Progenitor cell of endocrine pancreas (in vitro differentiated cells): ENCODE measurements around the gene FAM118A. TPM values are rescaled to one million over a fixed set of nuclear protein-coding genes. Genes with fewer than 3 reads are reported as not detected.

Experiments
- DNase-seq: peaks from one replicate; pipeline ENCODE4 v3.0.0; 2021; ENCODE audit warnings: low spot score; ENCODE audit not compliant: unreplicated experiment
- H3K27ac Mint-ChIP-seq: 2 replicates; pipeline ENCODE4 v1.8.0; 2021; ENCODE audit warnings: mild to moderate bottlenecking, moderate library complexity, mixed read lengths
- H3K27me3 Mint-ChIP-seq: 2 replicates; pipeline ENCODE4 v1.8.0; 2021; ENCODE audit warnings: mixed read lengths
- H3K36me3 Mint-ChIP-seq: 2 replicates; pipeline ENCODE4 v1.8.0; 2022; ENCODE audit warnings: mixed read lengths; ENCODE audit not compliant: insufficient read depth
- H3K4me1 Mint-ChIP-seq: 2 replicates; pipeline ENCODE4 v1.8.0; 2021; ENCODE audit warnings: low read depth, mixed read lengths
- H3K4me3 Mint-ChIP-seq: 2 replicates; pipeline ENCODE4 v1.8.0; 2021; ENCODE audit warnings: low read depth, mild to moderate bottlenecking, moderate library complexity, mixed read lengths
- H3K9me3 Mint-ChIP-seq: 2 replicates; pipeline ENCODE4 v1.8.0; 2021; ENCODE audit warnings: low read depth, mixed read lengths
- total RNA-seq: library from RNA; stranded (reverse); gene quantifications from 2 replicates; pipeline ENCODE4 v1.2.1, GENCODE V29; 2021
- TF ChIP-seq, protein P1 (sequence below): fragments of 200-600 bp; sonication (generic); IDR thresholded peaks from one replicate; pipeline ENCODE4 v1.5.0; 2021; ENCODE audit warnings: antibody characterized with exemption, mild to moderate bottlenecking; ENCODE audit not compliant: unreplicated experiment

The FAM118A gene
- total RNA-seq, 1 donor from 2014 or later, result 122 TPM

- Mint-ChIP-seq H3K4me1 (peaks cover 15% of the 10 kb centered on the region), H3K27me3 (no peaks in the 10 kb centered on the region), H3K36me3 (peaks cover 20% of the 10 kb centered on the region), H3K4me3 (no peak overlapping the region), H3K27ac (peak overlapping the region; percentile 72), H3K9me3 (no peaks in the 10 kb centered on the region)
- DNase-seq, result no peak
- TF ChIP-seq, protein P1, sequence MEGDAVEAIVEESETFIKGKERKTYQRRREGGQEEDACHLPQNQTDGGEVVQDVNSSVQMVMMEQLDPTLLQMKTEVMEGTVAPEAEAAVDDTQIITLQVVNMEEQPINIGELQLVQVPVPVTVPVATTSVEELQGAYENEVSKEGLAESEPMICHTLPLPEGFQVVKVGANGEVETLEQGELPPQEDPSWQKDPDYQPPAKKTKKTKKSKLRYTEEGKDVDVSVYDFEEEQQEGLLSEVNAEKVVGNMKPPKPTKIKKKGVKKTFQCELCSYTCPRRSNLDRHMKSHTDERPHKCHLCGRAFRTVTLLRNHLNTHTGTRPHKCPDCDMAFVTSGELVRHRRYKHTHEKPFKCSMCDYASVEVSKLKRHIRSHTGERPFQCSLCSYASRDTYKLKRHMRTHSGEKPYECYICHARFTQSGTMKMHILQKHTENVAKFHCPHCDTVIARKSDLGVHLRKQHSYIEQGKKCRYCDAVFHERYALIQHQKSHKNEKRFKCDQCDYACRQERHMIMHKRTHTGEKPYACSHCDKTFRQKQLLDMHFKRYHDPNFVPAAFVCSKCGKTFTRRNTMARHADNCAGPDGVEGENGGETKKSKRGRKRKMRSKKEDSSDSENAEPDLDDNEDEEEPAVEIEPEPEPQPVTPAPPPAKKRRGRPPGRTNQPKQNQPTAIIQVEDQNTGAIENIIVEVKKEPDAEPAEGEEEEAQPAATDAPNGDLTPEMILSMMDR, result no peak
Observed at GRCh38 chr22:45335854-45336522, 26.3 kb downstream of the FAM118A start.

DNA sequence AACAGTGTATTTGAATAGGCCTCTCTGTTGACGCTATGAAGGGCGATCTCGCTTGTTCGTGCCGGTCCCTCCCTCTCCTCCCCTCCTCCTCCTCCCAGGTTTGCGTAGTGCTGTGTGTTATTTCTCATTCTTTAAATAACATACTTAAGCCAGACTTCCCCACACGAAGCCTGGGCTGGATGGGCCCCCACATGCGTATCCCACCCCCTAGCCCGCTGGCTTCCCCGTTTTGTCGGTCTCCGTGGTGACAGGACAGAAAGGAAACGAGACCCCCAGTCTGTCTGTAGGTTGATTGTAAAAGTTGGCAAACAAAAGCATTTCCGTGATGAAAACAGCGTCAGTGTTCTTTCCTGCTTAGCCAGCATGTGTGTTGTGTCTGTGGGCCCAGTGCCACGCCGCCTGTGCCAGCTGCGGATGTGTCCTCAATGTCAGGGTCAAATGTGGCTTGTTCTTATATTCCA, 27.3 kb downstream of the FAM118A start:
- TF ChIP-seq, protein P1, result no peak
- peaks cover 15% of the 10 kb centered on the region for H3K4me1 Mint-ChIP-seq
- peak overlapping the region; percentile 59 for H3K4me3 Mint-ChIP-seq
- no peaks in the 10 kb centered on the region for H3K27me3 Mint-ChIP-seq
- no peak for DNase-seq
- peaks cover 20% of the 10 kb centered on the region for H3K36me3 Mint-ChIP-seq
- no peaks in the 10 kb centered on the region for H3K9me3 Mint-ChIP-seq
- H3K27ac Mint-ChIP-seq, result peak overlapping the region; percentile 72

GRCh38 chr22:45337536-45337935, 27.8 kb downstream of the FAM118A start:
- Mint-ChIP-seq H3K4me1 (peaks cover 15% of the 10 kb centered on the region), H3K36me3 (peaks cover 20% of the 10 kb centered on the region), H3K4me3 (no peak overlapping the region), H3K27me3 (no peaks in the 10 kb centered on the region), H3K9me3 (no peaks in the 10 kb centered on the region), H3K27ac (peak overlapping the region; percentile 72)
- DNase-seq, result no peak
- TF ChIP-seq, protein P1, result no peak

DNA sequence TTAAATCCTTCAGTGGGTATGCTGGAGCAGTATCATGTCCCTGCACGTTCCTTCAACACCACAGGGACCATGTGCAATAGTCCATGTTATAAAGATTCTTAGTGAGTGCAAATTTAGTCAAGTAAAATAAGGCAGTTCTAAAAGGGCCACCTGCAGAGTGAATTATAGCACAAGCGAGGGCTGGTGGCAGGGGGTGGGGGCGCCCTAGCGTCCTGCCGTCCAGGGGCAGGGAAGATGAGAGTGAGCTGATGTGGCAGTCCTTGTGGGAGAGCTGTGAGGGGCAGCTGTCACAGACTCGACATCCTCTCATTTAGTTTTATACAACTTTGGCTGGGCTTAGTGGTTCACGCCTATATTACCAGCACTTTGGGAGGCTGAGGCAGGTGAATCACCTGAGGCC, 29.1 kb downstream of the FAM118A start:
- no peaks in the 10 kb centered on the region for H3K9me3 Mint-ChIP-seq
- TF ChIP-seq, protein P1, result no peak
- peaks cover 20% of the 10 kb centered on the region for H3K36me3 Mint-ChIP-seq
- no peak overlapping the region for H3K27ac Mint-ChIP-seq
- DNase-seq, result no peak
- H3K4me1 Mint-ChIP-seq, result peaks cover 15% of the 10 kb centered on the region
- H3K27me3 Mint-ChIP-seq, result no peaks in the 10 kb centered on the region
- no peak overlapping the region for H3K4me3 Mint-ChIP-seq

GRCh38 chr22:45340323-45340722, 30.6 kb downstream of the FAM118A start:
- Mint-ChIP-seq H3K36me3 (peaks cover 17% of the 10 kb centered on the region), H3K9me3 (no peaks in the 10 kb centered on the region), H3K27ac (no peak overlapping the region), H3K4me3 (no peak overlapping the region), H3K4me1 (peaks cover 15% of the 10 kb centered on the region), H3K27me3 (no peaks in the 10 kb centered on the region)
- TF ChIP-seq, protein P1, result no peak
- DNase-seq, result no peak
